ENCODE data around the gene GINS3.

DNA sequence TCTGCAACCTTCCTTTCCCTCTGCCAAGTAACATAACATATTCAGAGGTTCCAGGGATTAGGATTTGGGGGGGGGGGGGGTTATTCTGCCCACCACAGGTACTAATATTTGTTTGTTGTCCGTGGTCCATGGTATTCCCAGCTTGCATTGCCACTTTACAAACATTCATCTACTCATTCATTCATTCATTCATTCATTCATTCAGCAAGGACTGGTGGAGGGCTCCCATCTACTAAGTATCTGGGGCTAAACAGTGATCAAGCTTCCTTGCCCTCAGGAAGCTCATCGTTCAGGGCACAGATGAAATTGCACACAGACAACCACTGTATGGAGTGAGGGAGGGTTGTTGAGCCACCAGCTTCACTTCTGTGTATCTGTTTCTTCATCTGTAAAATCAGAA is 61.9 kb downstream of the GINS3 start:
- no peak for TF ChIP-seq POLR2A (IDR thresholded peaks at IDR 0.05)
- TF ChIP-seq, protein P1, sequence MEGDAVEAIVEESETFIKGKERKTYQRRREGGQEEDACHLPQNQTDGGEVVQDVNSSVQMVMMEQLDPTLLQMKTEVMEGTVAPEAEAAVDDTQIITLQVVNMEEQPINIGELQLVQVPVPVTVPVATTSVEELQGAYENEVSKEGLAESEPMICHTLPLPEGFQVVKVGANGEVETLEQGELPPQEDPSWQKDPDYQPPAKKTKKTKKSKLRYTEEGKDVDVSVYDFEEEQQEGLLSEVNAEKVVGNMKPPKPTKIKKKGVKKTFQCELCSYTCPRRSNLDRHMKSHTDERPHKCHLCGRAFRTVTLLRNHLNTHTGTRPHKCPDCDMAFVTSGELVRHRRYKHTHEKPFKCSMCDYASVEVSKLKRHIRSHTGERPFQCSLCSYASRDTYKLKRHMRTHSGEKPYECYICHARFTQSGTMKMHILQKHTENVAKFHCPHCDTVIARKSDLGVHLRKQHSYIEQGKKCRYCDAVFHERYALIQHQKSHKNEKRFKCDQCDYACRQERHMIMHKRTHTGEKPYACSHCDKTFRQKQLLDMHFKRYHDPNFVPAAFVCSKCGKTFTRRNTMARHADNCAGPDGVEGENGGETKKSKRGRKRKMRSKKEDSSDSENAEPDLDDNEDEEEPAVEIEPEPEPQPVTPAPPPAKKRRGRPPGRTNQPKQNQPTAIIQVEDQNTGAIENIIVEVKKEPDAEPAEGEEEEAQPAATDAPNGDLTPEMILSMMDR (IDR thresholded peaks at IDR 0.05) = no peak

Measured in adrenal gland (tissue), 5 donors.